Large intestine (tissue), 3 donors: ENCODE data around the gene ZNF217. TPM values are rescaled to one million over a fixed set of nuclear protein-coding genes. Genes with fewer than 3 reads are reported as not detected.
A peak's percentile ranks its signal among the peaks of the same experiment; 100 is the strongest.

Experiments
- DNase-seq, 2 donors: peaks; one replicate each; pipeline versions ENCODE4 v3.0.0 to v3.0.0-alpha.2; 2013
- H3K27ac ChIP-seq: one replicate; pipeline ENCODE4 v1.5.1; 2013; ENCODE audit warnings: low read length
- H3K27me3 ChIP-seq: 2 replicates; pipeline ENCODE4 v1.6.1; 2013; ENCODE audit warnings: low read length; ENCODE audit not compliant: control insufficient read depth, insufficient read depth
- H3K36me3 ChIP-seq: 2 replicates; pipeline ENCODE4 v1.6.1; 2013; ENCODE audit warnings: low read length; ENCODE audit not compliant: control insufficient read depth, insufficient read depth
- H3K4me1 ChIP-seq: one replicate; pipeline ENCODE4 v1.6.1; 2013; ENCODE audit warnings: low read length; ENCODE audit not compliant: control insufficient read depth, insufficient read depth
- H3K4me3 ChIP-seq: one replicate; pipeline ENCODE4 v1.5.1; 2013; ENCODE audit warnings: low read length
- H3K9me3 ChIP-seq: one replicate; pipeline ENCODE4 v1.6.1; 2013; ENCODE audit warnings: mild to moderate bottlenecking, low read depth, low read length, moderate library complexity; ENCODE audit not compliant: control insufficient read depth
- WGBS: methylation state at CpG from one replicate; pipeline ENCODE4 v1.1.5; 2013; ENCODE audit warnings: low lambda C conversion rate; ENCODE audit not compliant: insufficient coverage; 5-methylcytosine and 5-hydroxymethylcytosine counted together
- polyA plus RNA-seq: library from polyadenylated mRNA; unstranded; fragments of 120-200 nt; gene quantifications from one replicate; pipeline ENCODE4 v1.2.1, GENCODE V29; 2013

ZNF217 gene
- polyA plus RNA-seq, 1 donor, result 23.8 TPM

GRCh38 chr20:53576586-53577318, 16.9 kb downstream of the ZNF217 start:
- H3K36me3 ChIP-seq, result peaks cover 80% of the 10 kb centered on the region

GRCh38 chr20:53576195-53576580, 17.5 kb downstream of the ZNF217 start:
- no peak overlapping the region for H3K27ac ChIP-seq
- peaks cover 79% of the 10 kb centered on the region for H3K36me3 ChIP-seq
- no peaks in the 10 kb centered on the region for H3K9me3 ChIP-seq
- no CpG with 5 or more reads among the region's 12 CpGs for WGBS
- DNase-seq, result no peak
- no peak overlapping the region for H3K4me3 ChIP-seq
- H3K27me3 ChIP-seq, result no peaks in the 10 kb centered on the region
- H3K4me1 ChIP-seq, result peaks cover 23% of the 10 kb centered on the region

More at GRCh38 chr20:53576586-53577318, 16.9 kb downstream of the ZNF217 start:
- no peaks in the 10 kb centered on the region for H3K9me3 ChIP-seq
- WGBS, result no CpG with 5 or more reads among the region's 12 CpGs
- peaks cover 23% of the 10 kb centered on the region for H3K4me1 ChIP-seq
- no peak overlapping the region for H3K4me3 ChIP-seq
- DNase-seq, result no peak
- no peak overlapping the region for H3K27ac ChIP-seq
- no peaks in the 10 kb centered on the region for H3K27me3 ChIP-seq

- no peaks in the 10 kb centered on the region for H3K9me3 ChIP-seq
- no peaks in the 10 kb centered on the region for H3K27me3 ChIP-seq
- H3K4me1 ChIP-seq, result peaks cover 19% of the 10 kb centered on the region
- no peak for DNase-seq
- no peak overlapping the region for H3K4me3 ChIP-seq
- no peak overlapping the region for H3K27ac ChIP-seq
- WGBS, result no CpG with 5 or more reads among the region's 23 CpGs
- H3K36me3 ChIP-seq, result peaks cover 78% of the 10 kb centered on the region
Observed at GRCh38 chr20:53575481-53576194, 18.0 kb downstream of the ZNF217 start.

- Histone ChIP-seq H3K4me3 (no peak overlapping the region), H3K9me3 (no peaks in the 10 kb centered on the region), H3K27me3 (no peaks in the 10 kb centered on the region), H3K4me1 (peaks cover 12% of the 10 kb centered on the region), H3K27ac (no peak overlapping the region), H3K36me3 (peaks cover 78% of the 10 kb centered on the region)
- no peak for DNase-seq
- 100% methylated on average over 1 of the region's 6 CpGs for WGBS
Observed at GRCh38 chr20:53574819-53575218, 18.8 kb downstream of the ZNF217 start.

- H3K4me1 ChIP-seq, result peaks cover 8% of the 10 kb centered on the region
- no peak overlapping the region for H3K27ac ChIP-seq
- no peak for DNase-seq
- no peaks in the 10 kb centered on the region for H3K9me3 ChIP-seq
- no peak overlapping the region for H3K4me3 ChIP-seq
- H3K27me3 ChIP-seq, result no peaks in the 10 kb centered on the region
- peaks cover 78% of the 10 kb centered on the region for H3K36me3 ChIP-seq
- WGBS, result 100% methylated on average over 1 of the region's 14 CpGs
Observed at GRCh38 chr20:53574259-53574789, 19.3 kb downstream of the ZNF217 start.

GRCh38 chr20:53571555-53572286, 21.9 kb downstream of the ZNF217 start:
- Histone ChIP-seq H3K36me3 (peaks cover 78% of the 10 kb centered on the region), H3K4me3 (no peak overlapping the region), H3K27ac (no peak overlapping the region), H3K27me3 (no peaks in the 10 kb centered on the region), H3K4me1 (no peaks in the 10 kb centered on the region), H3K9me3 (no peaks in the 10 kb centered on the region)
- WGBS, result 82% methylated on average over 3 of the region's 10 CpGs
- no peak for DNase-seq

- H3K27me3 ChIP-seq, result no peaks in the 10 kb centered on the region
- H3K27ac ChIP-seq, result no peak overlapping the region
- H3K36me3 ChIP-seq, result peaks cover 77% of the 10 kb centered on the region
- no peaks in the 10 kb centered on the region for H3K4me1 ChIP-seq
- no peak overlapping the region for H3K4me3 ChIP-seq
- no CpG with 5 or more reads among the region's 12 CpGs for WGBS
- DNase-seq, result peak in 1 of 2 donors; percentile 33
- H3K9me3 ChIP-seq, result no peaks in the 10 kb centered on the region
Observed at GRCh38 chr20:53570446-53571276, 23.0 kb downstream of the ZNF217 start.

GRCh38 chr20:53569606-53570307, 23.9 kb downstream of the ZNF217 start:
- Histone ChIP-seq H3K36me3 (peaks cover 74% of the 10 kb centered on the region), H3K4me3 (no peak overlapping the region), H3K27ac (no peak overlapping the region), H3K4me1 (no peaks in the 10 kb centered on the region), H3K9me3 (no peaks in the 10 kb centered on the region), H3K27me3 (no peaks in the 10 kb centered on the region)
- no CpG with 5 or more reads among the region's 7 CpGs for WGBS
- DNase-seq, result no peak

GRCh38 chr20:53569005-53569404, 24.6 kb downstream of the ZNF217 start:
- DNase-seq, result no peak
- no peak overlapping the region for H3K4me3 ChIP-seq
- H3K27me3 ChIP-seq, result no peaks in the 10 kb centered on the region
- H3K27ac ChIP-seq, result no peak overlapping the region
- no peaks in the 10 kb centered on the region for H3K9me3 ChIP-seq
- H3K36me3 ChIP-seq, result peaks cover 68% of the 10 kb centered on the region
- 71% methylated on average over 1 of the region's 2 CpGs for WGBS
- no peaks in the 10 kb centered on the region for H3K4me1 ChIP-seq
